ENCODE data around the gene MGRN1.

The MGRN1 gene

DNA sequence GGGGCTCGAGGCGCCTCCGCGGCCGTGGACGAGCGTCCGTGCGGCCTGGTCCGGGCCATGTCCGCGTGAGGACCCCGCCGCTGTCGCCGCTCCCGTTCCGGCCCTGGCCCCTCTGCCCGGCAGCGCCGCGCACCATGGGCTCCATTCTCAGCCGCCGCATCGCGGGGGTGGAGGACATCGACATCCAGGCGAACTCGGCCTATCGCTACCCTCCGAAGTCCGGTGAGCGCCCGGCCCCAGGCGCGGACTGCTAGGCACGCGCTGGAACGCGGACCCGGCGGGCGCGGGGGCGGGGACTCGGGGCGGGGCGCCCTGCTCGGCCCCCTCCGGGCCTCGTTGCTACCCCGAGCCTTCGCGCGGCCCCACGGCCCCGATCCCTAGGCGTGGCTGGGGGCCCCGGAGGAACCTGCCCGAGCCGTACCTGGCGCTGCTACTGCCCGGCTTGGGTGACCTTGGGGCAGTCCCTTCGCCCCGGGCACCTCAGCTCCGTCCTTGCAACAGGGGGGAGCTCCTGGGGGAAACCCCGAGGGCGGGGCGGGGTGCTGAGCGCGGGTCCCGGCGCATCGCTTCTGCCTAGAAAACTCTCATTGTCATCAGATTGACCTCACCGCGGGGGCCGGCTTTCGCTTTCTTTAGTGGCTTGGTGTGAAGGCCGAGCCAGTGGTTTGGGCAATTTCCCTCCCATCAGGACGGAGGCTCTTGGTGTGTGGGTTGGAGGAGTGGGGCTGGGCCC is 367 bp downstream of the MGRN1 start:
- peak; percentile 30 for DNase-seq (ENCODE audit: low read depth)

DNA sequence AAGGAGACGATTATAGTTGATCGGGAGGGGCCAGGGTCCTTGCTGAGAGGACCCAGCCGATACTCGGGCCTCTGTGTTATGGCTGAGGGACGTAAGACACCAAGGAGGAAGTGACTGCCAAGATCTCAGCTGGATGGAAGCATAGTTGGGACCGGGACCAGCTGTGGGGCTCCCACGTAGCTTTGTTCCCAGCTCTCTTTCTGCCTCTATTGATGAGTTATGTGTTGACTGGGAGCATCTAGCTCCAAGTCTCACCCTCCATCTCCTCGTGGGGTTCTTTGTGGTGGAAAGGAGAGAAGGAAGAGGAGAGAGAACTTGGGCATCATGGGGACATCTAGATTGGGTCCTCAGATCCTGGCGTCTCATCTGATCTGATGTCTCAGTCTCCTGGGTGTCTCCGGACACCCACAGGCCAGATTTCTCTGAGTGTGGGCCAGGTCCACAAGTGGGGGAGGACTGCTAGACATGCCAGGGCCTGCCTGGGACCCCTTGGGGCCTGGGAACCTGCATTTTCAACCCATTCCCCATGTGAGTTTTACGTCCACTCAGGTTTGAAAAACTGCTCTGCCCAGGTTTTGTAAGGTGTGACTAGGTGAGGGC is 1.0 kb downstream of the MGRN1 start:
- DNase-seq (ENCODE audit: low read depth) = no peak

DNA sequence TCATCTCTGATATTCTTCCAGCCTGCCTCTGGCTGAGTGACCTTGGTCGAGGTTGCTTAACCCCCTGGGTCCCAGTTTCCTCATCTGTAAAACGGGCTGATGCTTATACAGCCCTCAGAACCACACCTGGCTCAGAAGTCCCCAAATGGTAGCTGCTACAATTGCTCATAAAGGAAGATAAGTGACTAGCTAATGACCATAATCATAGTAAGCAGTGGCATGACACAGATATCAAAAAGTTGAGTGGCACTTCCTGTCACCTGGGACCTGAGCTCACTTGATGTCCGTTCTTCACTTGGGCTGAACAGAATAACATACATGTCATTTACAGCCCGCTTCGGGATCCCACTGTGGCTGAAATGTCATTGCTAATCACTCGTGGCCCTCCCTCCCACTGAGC is 1.8 kb downstream of the MGRN1 start:
- no peak for DNase-seq (ENCODE audit: low read depth)

DNA sequence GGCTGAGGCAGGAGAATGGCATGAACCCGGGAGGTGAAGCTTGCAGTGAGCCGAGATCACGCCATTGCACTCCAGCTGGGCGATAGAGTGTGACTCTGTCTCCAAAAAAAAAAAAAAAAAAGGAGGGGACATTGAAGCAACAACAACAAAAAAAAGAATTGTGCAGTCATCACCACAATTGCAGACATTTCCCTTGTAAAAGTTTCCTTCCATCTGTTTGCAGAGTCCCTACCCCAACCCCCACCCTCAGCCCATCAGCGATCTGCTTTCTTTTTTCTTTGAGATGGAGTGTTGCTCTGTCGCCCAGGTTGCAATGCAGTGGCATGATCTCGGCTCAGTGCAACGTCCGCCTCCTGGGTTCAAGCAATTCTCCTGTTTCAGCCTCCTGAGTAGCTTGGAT is 3.7 kb downstream of the MGRN1 start:
- DNase-seq (ENCODE audit: low read depth) = no peak

DNA sequence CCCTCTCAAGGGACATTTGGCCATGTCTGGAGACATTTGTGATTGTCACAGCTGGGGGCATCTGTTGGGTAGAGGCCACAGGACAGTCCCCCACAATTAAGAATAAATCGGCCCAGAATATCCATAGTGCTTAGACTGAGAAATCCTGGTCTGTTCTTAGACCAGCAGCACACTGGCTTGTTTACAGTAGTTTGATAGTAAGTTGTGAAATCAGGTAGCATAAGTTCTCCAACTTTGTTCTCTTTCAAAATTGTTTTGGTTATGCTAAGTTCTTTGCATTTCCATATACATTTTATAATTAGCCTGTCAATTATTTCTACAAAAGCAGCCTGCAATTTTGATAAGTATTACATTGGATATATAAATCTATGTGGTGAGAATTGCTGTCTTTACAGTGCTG is 6.8 kb downstream of the MGRN1 start:
- DNase-seq (ENCODE audit: low read depth) = no peak

DNA sequence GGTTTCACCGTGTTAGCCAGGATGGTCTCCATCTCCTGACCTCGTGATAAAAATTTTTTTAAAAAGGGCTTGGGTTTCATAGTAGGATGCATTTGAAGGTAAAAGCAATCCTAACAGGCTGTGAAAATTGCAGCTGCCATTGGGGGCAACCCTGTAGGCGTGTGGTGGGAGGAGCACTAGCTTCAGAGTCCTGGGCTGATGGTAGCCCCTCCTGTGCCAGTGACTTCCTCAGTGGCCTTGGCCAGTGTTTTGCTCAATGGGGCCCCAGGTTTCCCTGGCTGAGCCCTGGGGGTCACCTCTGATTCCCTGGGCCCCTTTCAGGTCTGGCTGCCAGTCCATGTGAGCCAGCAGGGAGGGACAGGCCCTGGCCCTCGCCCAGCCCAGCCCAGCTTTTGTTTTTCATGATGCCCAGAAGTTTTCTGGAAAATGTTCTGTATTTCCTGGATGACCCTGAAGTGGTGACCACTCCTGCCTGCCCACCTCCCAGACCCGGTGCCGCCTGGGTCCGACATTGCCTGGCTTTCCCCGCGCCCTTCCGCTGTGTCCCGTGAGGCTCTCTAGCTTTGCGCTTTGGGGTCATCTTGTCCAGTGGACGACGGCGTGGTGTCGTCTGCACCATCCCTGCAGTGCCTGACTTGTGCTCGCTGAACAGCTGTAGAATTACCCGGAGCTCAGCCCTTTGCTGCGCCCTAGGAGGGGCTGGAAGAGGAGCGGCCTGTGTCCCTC is 9.4 kb downstream of the MGRN1 start:
- DNase-seq (ENCODE audit: low read depth) = no peak

DNA sequence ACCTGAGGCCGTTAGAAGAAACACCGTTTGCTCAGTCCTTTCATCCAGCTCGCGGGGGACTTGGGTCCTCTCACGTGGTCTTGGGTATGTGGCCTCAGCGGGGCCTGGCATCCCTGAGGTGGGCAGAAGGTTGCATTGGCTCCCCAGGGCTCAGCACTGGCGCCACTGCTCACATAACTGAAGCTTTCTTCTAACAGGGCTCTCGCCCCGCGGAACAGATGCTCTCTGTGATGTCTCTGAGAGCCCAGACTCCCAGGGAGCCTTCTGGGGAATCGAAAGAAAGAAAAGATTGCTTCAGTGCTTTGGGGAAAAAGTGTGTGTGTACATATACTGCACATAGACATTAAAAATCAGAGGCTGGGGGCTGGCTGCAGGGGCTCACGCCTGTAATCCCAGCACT is 10.1 kb downstream of the MGRN1 start:
- DNase-seq (ENCODE audit: low read depth) = no peak

DNA sequence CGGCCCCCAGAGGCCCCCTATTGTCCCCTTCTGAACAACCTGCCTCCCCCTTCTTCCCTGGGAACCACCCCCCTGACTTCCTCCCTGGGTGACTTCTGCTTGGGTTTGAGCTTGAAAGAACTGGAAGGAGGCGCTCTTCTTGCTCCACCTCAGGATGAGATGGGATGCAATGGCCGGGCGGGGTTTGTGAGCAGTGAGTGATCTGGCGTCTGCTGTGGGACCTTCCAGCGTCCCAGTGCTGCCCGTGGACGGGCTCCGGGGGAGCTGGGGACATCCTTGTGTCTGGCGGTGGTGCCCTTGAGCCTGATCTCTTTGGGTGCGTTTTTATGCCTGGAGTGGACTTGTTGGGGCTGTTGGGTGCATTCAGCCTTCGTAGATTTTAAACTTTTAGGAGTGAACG is 11.6 kb downstream of the MGRN1 start:
- no peak for DNase-seq (ENCODE audit: low read depth)

DNA sequence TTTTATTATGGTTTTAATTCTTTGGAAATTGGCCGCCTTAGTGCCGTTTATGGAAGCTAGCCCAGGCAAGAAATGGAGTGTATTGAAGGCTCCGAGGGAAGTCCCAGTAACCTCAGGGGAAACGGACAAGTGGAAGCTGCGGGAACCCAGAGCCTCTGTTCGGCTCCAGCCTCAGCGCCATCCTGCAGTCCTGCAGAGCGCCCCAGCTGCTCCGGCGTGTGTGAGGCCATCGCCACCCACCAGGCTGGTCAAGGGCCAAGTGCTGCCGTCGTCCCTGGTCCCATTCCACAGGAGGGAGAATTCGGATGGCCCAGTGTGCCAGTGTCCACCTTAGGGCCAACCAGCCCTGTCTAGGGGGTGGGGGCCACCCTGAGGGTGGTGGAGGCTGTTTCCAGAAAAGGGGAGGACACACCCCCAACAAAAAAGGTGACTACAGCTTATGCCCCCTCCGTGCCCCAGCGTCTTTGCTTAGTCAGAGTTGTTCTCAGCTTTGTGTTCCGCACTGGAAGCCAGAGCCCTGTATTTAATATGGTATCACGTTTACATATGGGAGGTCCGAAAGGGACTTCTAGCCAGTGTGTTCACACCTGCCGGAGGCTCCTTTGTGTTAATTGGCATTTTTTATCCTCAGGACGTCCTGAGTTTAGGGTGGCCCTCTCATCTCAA is 13.0 kb downstream of the MGRN1 start:
- no peak for DNase-seq (ENCODE audit: low read depth)

DNA sequence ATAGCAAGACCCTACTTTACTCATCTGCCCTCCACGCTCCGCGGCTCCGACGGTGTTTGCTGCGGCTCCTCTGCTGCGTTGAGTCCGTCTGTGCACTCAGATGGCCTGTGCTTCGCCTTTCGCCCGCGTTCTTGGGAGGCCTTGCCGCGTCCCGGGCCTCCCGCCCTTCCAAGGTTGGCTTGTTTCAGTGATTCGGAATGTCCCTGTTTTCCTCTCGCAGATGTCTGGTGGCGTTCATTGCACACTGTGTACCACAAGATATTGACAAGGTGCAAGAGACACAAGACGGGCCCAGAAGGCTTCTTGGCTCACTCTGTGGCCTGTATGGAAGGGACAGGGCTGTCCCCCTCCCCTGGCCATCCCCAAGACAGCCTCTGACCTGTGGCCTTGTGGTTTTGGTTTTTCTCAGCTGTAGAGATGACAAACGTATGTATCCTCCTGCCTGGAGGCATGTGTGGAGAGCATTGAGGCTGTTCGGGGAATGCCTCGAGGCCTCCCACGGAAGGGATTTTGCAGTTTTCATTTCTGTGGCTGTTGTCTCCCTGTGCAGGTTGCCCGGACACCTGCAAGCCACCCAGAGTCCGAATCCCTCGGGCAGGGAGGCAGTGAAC is 15.4 kb downstream of the MGRN1 start:
- no peak for DNase-seq (ENCODE audit: low read depth)

DNA sequence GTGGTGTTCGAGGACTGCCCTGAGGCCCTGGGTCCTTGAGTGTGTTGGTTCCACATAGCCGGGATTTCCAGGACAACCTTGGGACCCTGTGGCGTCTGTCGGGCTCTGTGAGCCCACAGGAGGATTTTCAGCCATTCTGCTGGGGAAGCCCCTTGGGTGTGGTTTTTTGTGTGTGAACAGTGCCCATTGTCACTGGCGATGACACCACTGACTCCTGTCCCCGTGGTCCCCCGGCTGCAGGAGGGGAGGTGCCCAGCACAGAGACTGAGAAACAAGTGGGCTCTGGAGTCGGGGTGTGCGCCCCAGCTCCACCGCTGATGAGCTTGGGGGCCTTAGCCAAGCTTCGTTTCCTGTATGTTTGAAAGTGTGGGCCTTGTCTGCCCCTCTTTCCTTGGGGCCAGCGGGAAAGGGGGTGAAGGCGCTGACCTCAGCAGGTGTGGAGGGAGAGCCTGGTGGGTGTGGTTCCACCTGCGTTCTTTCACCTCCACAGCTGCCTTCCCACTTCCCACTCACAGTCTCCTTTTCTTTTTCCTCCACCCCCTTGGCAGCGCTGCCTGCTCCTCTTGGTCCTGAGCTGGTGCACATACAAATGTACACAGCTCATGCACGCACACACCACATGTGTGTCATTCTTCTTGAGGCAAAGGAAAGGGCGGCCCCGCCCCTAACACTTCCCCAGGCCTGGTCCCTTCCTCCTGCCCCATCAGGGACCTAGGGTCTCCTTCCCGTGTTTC is 16.1 kb downstream of the MGRN1 start:
- DNase-seq (ENCODE audit: low read depth) = no peak

DNA sequence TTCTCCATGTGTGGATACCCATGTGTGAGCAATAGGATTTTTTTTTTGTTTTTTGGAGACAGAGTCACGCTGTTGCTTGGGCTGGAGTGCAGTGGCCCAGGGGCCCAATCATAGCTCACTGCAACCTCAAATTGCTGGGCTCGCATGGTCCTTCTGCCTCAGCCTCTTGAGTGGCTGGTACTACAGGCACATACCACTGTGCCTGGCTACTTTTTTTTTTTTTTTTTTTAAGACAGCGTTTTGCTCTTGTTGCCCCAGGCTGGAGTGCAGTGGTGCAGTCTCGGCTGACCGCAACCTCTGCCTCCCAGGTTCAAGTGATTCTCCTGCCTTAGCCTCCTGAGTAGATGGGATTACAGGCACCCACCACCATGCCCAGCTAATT is 16.7 kb downstream of the MGRN1 start:
- no peak for DNase-seq (ENCODE audit: low read depth)

DNA sequence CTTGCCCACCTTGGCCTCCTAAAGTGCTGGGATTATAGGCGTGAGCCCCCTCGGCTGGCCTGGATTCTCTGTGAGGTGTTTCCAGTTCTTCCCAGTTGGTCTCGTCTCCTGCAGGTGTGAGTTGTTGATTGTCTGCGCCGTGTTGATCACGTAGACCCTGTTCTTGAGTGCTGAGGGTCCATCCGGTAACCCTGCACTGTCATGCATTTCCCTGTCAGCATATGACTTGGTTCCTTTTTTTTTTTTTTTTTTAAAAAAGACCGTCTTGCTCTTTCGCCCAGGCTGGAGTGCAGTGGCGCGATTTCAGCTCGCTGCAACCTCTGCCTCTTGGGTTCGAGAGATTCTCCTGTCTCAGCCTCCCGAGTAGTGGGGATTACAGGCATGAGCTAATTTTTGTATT is 17.3 kb downstream of the MGRN1 start:
- no peak for DNase-seq (ENCODE audit: low read depth)

DNA sequence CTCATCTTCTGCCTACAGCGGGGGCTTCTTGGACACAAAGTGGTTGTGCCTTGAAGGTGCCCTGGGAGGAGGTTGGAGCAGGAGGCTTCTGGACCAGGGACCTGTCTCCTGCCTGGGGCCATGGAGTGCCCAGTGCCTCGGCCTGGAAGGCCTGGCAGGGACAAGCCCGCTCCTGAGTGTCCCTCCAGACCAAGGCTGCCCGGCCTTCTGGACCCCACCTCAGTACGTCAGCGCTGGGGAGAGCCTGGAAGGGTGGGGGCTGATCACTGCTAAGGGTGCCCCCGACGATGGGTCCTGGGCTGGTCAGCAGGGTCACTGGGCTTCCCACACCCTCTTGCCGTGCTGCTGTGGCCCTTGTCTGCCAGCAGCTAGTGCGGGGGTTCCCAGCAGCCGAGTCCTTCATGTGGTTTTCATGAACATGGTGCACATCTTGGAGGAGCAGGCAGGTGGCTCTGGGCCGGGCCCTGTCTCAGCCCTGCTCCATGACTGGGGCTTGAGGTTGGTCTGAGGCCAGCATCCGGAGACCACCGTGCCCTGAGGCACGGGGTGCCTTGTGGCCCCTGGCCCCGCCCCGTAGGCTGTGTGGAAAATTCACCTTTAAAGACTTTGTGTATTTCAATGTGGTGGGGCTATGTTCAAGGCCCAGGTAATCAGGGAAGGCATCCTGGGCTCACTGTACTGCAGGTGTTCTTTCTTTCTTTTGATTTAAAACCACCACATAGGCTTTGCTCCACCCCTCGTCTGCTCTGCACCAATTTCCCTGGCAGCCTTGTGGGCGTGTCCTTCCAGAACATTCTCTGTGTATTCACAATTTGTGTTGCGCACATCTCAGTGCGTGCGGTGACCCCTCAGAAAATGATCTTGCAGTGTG is 22.4 kb downstream of the MGRN1 start:
- no peak for DNase-seq (ENCODE audit: low read depth)

DNA sequence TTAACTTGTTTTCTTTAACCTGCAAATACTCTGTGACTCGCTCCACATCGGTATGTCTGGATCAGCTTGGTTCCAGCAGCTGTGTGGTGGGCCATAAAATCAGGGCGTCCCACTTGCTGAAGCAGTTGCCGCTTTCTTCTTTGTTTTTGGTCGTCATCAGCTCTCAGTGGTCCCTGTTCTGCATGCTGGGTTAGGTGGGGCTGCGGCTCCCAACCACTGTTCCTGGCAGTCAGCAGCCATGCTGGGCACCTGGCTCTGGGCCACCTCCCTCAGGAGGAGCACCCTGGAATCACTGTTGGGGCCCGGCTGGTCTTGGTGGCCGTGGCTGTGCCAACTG is 23.0 kb downstream of the MGRN1 start:
- DNase-seq (ENCODE audit: low read depth) = no peak

DNA sequence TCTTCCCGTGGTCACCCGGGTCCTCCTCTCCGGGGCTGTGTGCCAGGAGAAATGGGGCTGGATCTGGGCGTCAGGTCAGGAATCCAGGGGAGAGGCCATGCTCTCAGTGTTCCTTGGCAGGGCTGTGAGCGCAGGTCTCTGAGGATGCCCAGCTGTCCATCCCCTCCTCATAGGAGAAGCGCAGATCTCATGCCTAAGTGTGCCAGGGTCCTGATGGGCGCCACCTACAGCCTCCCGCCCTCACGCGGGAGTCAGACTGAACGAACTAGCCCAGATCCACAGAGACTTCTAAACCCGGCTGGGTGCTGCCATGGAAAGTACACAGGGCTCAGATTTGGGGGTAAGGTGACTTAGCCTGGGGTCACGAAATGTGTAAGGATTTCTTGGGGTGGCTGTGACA is 24.3 kb downstream of the MGRN1 start:
- DNase-seq (ENCODE audit: low read depth) = no peak

DNA sequence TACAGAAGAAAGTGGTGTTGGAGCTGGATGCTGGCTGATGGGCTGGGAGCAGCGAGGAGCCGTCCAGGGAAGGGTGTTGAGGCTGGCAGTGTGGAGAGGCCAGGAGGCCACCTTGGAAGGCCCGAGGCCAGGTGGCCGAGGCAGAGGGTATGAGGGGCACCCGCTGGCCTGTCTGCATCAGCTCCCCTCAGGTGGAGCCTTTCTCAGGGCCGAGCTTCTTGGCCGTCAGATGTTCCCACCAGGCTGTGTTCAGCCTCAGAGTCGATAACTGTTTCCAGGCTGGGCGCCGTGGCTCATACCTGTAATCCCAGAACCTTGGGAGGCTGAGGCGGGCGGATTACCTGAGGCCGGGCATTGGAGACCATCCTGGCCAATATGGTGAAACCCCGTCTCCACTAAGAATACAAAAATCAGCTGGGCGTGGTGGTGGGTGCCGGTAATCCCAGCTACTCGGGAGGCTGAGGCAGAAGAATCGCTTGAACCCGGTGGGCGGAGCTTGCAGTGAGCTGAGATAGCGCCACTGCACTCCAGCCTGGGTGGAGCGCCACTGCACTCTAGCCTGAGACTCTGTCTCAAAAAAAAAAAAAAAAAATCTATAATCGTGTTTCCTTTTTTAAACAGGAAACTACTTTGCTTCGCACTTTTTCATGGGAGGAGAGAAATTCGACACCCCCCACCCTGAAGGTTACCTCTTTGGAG is 25.3 kb downstream of the MGRN1 start:
- no peak for DNase-seq (ENCODE audit: low read depth)

DNA sequence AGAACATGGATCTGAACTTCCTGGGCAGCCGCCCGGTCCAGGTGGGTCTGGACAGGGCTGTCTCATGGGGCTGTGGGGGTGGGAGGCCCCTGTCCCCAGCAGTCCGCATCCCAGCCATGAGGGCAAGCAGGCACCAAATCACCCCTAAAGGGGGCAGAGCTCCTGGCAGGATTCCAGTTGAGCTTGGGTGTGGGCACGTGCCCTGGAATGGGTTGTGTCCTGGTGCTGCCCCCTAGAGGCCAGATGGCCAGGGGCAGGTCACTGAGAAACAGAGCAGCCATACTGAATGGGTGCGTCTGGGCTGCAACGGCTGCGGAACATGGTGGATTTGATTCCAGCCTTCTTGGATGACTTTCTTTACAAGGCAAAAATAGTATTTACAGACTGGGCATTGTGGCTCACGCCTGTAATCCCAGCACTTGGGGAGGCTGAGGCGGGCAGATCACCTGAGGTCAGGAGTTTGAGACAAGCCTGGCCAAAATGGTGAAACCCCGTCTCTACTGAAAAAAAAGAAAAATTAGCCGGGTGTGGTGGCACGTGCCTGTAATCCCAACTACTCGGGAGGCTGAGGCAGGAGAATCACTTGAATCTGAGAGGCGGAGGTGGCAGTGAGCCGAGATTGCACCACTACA is 25.9 kb downstream of the MGRN1 start:
- DNase-seq (ENCODE audit: low read depth) = peak; percentile 49

DNA sequence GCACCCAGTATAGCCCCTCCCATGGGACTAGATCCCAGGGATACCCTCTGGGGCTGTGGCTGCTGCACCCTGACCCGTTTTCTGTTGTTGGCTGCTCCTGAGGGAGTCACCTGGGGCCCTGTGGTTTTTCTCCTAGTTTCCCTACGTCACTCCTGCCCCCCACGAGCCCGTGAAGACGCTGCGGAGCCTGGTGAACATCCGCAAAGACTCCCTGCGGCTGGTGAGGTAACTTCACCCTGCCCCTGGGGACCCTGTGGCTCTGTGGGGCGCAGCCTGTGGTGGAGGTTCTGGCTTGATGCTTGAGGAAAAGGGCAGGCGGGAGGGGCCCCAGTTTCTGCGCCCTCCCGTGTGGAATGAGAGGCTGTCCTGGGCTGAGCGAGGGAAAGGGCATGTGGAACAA is 27.2 kb downstream of the MGRN1 start:
- no peak for DNase-seq (ENCODE audit: low read depth)

DNA sequence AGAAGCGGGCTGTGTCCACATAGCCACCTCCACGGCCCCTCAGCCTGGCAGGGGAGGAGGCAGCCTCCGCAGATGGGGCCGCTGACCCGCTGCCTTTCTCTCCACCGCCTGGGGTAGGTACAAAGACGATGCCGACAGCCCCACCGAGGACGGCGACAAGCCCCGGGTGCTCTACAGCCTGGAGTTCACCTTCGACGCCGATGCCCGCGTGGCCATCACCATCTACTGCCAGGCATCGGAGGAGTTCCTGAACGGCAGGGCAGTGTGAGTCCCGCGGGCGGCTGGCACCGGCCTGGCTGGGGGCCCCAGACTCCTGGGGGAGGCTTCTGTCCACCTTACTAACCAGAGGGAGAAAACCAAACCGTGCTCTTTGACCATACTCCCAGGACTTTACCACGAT is 27.9 kb downstream of the MGRN1 start:
- DNase-seq (ENCODE audit: low read depth) = no peak

All from activated T-helper 1 cell treated with Interleukin-2 at 50 U/mL for 16 hours (primary cell).